ENCODE data around the gene PPP2R5C.

DNA sequence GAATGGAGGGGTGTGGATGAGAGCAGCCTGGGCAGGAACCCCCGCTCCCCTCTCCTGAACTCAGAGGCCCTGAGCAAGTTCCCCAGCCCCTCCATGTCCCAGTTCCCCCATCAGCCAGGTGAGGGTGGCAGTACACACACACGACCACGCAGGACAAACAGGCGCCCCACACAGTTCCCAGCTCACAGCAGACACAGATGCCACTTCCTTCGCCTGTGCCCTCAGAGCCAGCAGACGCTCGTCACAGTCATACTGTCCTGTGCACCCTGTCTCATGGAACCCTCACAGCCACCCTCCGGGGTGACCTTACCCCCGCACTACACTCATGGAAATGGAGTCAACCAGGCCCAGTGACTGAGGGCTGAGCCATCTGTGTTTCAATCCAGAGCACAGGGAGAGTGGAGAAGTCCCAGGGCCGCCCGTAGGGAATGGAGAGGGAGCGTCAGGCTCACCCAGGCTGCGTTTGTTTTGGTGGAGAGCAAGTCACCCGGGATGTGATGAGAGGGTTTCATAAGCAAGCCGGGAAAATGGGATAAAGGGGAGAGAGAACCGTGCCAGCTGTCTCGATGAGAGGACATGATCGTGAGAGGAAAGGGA is 155.4 kb downstream of the PPP2R5C start:
- TF ChIP-seq, protein P1, sequence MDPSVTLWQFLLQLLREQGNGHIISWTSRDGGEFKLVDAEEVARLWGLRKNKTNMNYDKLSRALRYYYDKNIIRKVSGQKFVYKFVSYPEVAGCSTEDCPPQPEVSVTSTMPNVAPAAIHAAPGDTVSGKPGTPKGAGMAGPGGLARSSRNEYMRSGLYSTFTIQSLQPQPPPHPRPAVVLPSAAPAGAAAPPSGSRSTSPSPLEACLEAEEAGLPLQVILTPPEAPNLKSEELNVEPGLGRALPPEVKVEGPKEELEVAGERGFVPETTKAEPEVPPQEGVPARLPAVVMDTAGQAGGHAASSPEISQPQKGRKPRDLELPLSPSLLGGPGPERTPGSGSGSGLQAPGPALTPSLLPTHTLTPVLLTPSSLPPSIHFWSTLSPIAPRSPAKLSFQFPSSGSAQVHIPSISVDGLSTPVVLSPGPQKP (IDR thresholded peaks at IDR 0.05; ENCODE audit: borderline replicate concordance, low read depth, low read length), result no peak
- TF ChIP-seq POLR2A (IDR thresholded peaks at IDR 0.05; ENCODE audit: low read depth, low read length) (no peak), MXI1 (IDR thresholded peaks at IDR 0.05; ENCODE audit: borderline replicate concordance, low read depth, low read length) (no peak), RCOR1 (IDR thresholded peaks at IDR 0.05; ENCODE audit: insufficient replicate concordance, low read length) (no peak), RAD21 (IDR thresholded peaks at IDR 0.05; ENCODE audit: low read length) (no peak), BHLHE40 (IDR thresholded peaks at IDR 0.05; ENCODE audit: low read depth, low read length) (no peak)
- TF ChIP-seq, protein P2, sequence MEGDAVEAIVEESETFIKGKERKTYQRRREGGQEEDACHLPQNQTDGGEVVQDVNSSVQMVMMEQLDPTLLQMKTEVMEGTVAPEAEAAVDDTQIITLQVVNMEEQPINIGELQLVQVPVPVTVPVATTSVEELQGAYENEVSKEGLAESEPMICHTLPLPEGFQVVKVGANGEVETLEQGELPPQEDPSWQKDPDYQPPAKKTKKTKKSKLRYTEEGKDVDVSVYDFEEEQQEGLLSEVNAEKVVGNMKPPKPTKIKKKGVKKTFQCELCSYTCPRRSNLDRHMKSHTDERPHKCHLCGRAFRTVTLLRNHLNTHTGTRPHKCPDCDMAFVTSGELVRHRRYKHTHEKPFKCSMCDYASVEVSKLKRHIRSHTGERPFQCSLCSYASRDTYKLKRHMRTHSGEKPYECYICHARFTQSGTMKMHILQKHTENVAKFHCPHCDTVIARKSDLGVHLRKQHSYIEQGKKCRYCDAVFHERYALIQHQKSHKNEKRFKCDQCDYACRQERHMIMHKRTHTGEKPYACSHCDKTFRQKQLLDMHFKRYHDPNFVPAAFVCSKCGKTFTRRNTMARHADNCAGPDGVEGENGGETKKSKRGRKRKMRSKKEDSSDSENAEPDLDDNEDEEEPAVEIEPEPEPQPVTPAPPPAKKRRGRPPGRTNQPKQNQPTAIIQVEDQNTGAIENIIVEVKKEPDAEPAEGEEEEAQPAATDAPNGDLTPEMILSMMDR (conservative IDR thresholded peaks at IDR 0.05; ENCODE audit: low read depth, low read length), result no peak
- TF ChIP-seq, protein P3, sequence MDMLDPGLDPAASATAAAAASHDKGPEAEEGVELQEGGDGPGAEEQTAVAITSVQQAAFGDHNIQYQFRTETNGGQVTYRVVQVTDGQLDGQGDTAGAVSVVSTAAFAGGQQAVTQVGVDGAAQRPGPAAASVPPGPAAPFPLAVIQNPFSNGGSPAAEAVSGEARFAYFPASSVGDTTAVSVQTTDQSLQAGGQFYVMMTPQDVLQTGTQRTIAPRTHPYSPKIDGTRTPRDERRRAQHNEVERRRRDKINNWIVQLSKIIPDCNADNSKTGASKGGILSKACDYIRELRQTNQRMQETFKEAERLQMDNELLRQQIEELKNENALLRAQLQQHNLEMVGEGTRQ (IDR thresholded peaks at IDR 0.05; ENCODE audit: low read depth, low read length), result no peak
